ENCODE results near the gene ZBED4. TPM values are rescaled to one million over a fixed set of nuclear protein-coding genes. Genes with fewer than 3 reads are reported as not detected.

The ZBED4 gene
- total RNA-seq, 4 donors from 2014 or later: 14.9 to 24.0 (median 20.9) TPM

- H3K9me3 ChIP-seq: no peaks in the 10 kb centered on the region
- H3K27ac ChIP-seq: peak overlapping the region in 2 of 4 donors; percentile 3 to 95
- H3K4me1 ChIP-seq: peaks cover 2 to 51% (median 36%) of the 10 kb centered on the region in 4 donors
- TF ChIP-seq, protein P1, sequence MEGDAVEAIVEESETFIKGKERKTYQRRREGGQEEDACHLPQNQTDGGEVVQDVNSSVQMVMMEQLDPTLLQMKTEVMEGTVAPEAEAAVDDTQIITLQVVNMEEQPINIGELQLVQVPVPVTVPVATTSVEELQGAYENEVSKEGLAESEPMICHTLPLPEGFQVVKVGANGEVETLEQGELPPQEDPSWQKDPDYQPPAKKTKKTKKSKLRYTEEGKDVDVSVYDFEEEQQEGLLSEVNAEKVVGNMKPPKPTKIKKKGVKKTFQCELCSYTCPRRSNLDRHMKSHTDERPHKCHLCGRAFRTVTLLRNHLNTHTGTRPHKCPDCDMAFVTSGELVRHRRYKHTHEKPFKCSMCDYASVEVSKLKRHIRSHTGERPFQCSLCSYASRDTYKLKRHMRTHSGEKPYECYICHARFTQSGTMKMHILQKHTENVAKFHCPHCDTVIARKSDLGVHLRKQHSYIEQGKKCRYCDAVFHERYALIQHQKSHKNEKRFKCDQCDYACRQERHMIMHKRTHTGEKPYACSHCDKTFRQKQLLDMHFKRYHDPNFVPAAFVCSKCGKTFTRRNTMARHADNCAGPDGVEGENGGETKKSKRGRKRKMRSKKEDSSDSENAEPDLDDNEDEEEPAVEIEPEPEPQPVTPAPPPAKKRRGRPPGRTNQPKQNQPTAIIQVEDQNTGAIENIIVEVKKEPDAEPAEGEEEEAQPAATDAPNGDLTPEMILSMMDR (IDR thresholded peaks at IDR 0.05): peak; percentile 86 to 99 (median 98)
- TF ChIP-seq POLR2A (IDR thresholded peaks at IDR 0.05): no peak
- peak overlapping the region in 3 of 4 donors; percentile 22 to 46 (median 45) for H3K4me3 ChIP-seq
- H3K27me3 ChIP-seq: no peaks in the 10 kb centered on the region
- DNase-seq: peak; percentile 82 to 88 (median 85)
- H3K36me3 ChIP-seq: peaks cover 0 to 7% (median 0%) of the 10 kb centered on the region in 3 donors
Measured at GRCh38 chr22:49929211-49929979, 75.8 kb downstream of the ZBED4 start.

- peaks cover 0 to 7% (median 0%) of the 10 kb centered on the region in 3 donors for H3K36me3 ChIP-seq
- peak in 1 of 3 donors; percentile 37 for DNase-seq
- H3K27ac ChIP-seq: peak overlapping the region in 3 of 4 donors; percentile 3 to 95 (median 74)
- peaks cover 9 to 57% (median 43%) of the 10 kb centered on the region in 4 donors for H3K4me1 ChIP-seq
- H3K9me3 ChIP-seq: no peaks in the 10 kb centered on the region
- H3K4me3 ChIP-seq: peak overlapping the region in 1 of 4 donors; percentile 46
- TF ChIP-seq, protein P1 (IDR thresholded peaks at IDR 0.05): no peak
- no peak for TF ChIP-seq POLR2A (IDR thresholded peaks at IDR 0.05)
- no peaks in the 10 kb centered on the region for H3K27me3 ChIP-seq
Measured at GRCh38 chr22:49929994-49930575, 76.4 kb downstream of the ZBED4 start.

DNA sequence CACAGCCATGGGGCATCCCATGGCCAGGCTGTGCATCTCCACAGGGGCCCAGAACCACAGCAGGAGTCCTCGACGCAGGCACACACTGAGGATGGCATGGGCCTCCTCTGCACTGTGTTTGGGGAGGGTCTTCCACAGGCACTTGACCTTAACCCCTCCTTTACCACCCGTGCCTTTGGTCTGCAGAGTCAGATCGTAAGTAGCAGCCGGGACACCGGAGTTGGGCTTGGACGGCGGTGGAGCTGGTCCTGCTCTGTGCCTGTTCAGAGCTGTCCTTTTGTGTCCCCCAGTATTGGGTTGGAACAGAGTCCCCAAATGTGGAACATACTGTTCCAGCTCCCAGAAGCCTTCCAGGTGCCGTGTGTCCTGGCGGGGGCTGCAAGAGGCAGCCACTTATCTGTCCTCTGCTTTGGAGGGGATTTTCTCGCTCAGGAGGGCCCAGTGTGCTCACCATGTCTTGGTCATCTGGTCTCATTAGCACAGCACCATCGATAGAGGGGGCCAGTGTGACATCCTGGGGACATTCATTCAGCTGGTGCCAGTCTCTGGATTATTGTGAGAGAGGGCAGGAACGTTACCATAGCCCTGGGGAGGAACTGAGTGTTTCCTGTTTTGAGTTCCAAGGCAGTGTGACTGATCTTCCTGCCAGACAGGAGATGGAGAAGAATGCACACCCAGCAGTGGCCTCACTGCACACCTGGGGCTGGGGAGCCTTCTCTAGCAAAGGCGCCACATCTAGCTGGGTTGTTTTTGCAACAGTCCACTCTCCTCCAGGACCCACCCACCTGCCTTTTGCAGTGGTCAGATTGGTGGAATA lies 77.2 kb downstream of the ZBED4 start:
- H3K27ac ChIP-seq: peak overlapping the region in 3 of 4 donors; percentile 38 to 95 (median 74)
- DNase-seq: peak; percentile 73 to 93 (median 87)
- H3K4me3 ChIP-seq: no peak overlapping the region
- H3K4me1 ChIP-seq: peaks cover 9 to 55% (median 44%) of the 10 kb centered on the region in 4 donors
- no peaks in the 10 kb centered on the region for H3K27me3 ChIP-seq
- H3K9me3 ChIP-seq: no peaks in the 10 kb centered on the region
- peak in 1 of 2 donors; percentile 42 for TF ChIP-seq POLR2A (IDR thresholded peaks at IDR 0.05)
- TF ChIP-seq, protein P1 (IDR thresholded peaks at IDR 0.05): peak; percentile 40 to 84 (median 64)
- peaks cover 0 to under 1% (median 0%) of the 10 kb centered on the region in 3 donors for H3K36me3 ChIP-seq

DNA sequence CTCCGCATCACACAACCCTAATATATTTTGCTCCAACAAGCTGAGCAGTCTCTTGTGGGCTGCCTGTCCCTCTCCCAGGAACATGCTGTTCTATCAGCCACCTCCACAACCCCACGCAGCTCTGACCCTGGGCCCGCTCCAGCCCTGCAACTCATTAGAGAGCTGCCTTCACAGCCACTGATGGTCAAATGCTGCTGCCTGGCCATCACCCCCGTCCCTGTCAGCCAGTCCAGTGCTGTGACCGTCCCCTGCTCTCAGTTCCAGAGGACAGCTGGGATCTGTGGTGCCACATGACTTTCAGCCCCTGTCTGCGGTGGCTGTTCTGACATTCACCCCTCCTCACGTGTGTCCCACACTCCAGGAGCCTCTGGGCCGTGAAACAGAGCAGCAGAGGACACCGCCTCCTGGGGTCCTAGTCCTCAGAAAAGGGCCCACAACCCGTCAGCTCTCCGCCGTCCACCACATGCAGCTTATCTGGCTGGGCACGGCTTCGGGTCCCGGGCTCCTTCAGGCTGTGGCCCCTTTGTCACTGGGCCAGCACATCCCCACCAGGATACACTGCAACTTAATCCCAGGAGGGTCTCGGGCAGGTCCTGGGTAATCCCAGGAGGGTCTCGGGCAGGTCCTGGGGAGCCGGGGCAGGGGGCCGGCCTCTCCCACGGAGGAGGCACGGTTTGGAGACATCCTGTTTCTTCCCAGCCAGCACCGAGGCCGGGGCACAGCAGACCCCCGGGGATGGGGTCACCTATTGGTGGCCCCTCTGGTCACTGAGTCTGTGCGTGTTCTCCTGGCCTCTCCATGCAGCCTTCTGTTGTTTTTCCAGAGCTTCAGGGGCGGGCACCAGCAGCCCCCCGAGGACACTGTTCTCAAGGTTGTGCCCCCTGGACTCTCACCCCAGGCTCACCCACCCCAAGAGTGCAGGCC lies 79.9 kb downstream of the ZBED4 start:
- no peaks in the 10 kb centered on the region for H3K9me3 ChIP-seq
- H3K27ac ChIP-seq: peak overlapping the region; percentile 89 to 95 (median 90)
- peak in 1 of 2 donors; percentile 28 for TF ChIP-seq POLR2A (IDR thresholded peaks at IDR 0.05)
- TF ChIP-seq, protein P1 (IDR thresholded peaks at IDR 0.05): no peak
- H3K4me1 ChIP-seq: peaks cover 9 to 75% (median 50%) of the 10 kb centered on the region in 4 donors
- H3K4me3 ChIP-seq: no peak overlapping the region
- peak in 1 of 3 donors; percentile 76 for DNase-seq
- no peaks in the 10 kb centered on the region for H3K27me3 ChIP-seq
- no peaks in the 10 kb centered on the region for H3K36me3 ChIP-seq

All from Peyer's patch (tissue), 4 donors.